Measurements from ENCODE around the gene SENP5.

- no peak for TF ChIP-seq POLR2A (IDR thresholded peaks at IDR 0.05)
- TF ChIP-seq CTCF (IDR thresholded peaks at IDR 0.05): no peak
- no peak for TF ChIP-seq POLR2AphosphoS5 (IDR thresholded peaks at IDR 0.05)
Measured at GRCh38 chr3:196918968-196919367, 51.2 kb downstream of the SENP5 start.

Measured in breast epithelium (tissue), 3 donors.